DMS53 treated with DMSO at 0.1 percent for 48 hours (cell line): ENCODE measurements around the gene ARID1A.
"Not testable (repeated sequence)": the region's sequence is repeated elsewhere in the genome, so short reads cannot be mapped to it uniquely, and the experiment has no call there.

Experiments
- DNase-seq: peaks from one replicate; lab custom pipeline; 2025; ENCODE audit not compliant: unreplicated experiment; lab: John Stamatoyannopoulos, UW

ARID1A gene

DNA sequence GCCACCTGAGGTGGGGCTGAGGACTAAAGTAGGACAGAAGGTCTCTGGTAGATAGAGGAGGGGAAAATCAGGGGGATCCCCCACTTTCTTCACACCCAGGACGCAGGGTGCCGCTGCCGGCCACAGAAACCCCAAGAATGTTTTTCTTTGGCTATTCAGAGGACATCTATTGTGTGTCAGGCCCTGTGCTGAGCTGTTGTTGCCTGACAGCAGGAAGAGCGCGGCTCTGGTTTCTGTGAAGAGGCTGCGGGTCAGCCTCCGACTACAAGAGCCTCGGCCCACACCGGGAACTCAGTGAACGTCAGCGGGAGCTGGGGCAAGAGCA, 91.5 kb downstream of the ARID1A start:
- DNase-seq: peak; percentile 73

DNA sequence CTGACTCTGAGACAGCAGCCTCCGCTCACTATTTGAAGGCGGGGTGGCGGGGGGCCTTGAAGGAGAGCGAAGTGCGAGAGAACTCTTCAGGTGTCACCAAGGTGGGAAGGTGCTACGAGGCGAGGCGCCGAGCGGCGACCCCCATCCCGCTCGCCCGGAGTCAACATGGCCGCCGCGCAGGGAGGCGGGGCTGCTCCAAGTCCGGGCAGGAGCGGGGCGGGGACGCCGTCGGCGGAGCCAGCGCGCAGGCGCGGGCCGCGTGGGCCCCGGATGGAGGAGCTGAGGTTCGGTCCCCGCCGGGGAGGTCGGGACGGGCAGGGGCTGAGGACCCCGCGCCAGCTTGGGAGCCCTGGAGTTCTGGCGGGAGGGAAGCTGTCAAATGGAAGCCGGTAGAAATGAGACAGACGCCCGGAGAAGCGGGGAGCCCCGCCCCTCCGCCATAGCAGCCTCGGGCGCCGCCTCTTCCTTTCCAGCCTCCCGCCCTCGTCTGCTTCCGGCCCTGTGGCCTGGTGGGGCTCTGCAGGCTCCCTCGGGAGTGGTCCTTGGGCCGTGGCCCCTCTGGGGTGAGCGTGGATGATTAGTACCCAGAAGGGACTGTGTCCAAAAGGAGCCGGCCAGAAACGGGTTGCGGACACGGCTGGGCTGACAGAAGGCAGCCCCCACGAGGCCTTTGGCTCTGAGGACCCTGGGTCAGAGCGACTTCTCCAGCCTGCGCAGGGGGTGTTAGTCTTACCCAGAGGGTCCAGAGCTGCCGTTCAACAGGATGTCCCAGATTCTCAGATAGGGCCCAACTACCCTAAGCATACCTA, 92.1 kb downstream of the ARID1A start, which contains the start of gene PIGV:
Gene PIGV (plus strand): TSS at position 245 of the 809 bp plus-strand sequence. CDS start 2,866 bp downstream, outside the sequence.
- peak; percentile 73 for DNase-seq

DNA sequence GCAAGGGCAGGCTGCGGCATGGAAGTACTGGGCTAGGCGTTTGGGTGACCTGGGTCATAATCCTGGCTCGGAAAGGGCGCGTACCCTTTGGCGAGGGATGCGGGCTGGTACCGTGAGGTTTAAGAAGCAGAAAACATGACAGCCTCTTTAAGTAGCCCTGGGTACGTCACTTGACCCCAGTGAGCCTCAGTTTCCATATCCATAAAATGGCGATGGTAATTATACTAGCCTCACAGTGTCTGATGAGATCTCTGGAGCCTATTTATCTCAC, 92.6 kb downstream of the ARID1A start:
- no peak for DNase-seq

DNA sequence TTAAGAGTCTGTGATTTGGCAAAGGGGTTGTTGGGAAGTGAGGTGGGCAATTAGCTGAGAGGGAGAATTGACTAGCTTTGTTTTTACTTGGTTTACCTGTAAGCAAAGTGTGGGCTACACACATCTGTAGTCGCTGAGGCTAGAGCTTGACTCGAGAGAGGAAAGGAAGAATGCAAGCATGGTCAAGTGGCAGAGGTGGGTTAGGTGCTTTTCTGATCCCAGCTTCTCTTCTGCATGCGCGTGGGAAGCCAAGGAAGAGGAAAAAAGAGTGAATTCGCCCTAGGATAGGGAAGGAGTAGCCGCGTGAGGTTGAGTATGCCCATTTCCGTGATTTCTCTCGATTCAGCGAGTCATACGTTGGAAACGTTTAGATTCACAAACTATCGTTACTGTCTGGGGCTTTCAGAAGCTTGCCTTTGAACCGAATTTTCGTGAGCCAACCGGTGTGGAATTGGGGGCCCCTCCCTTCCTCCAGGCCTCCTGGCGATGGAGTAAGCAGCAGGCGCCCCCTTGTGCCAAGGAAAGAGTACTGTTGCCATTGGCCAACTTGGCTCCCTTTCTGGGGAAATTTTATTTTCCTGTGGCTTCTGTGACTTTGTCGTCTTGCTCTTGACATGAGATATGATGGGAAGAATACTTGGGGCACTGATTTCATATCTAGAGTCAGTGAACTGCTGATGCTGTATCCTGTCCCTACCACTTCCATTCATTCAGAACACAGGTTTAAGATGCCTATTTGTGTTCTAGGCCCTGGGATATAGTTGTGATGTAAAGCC, 93.2 kb downstream of the ARID1A start:
- DNase-seq: peak; percentile 72

DNA sequence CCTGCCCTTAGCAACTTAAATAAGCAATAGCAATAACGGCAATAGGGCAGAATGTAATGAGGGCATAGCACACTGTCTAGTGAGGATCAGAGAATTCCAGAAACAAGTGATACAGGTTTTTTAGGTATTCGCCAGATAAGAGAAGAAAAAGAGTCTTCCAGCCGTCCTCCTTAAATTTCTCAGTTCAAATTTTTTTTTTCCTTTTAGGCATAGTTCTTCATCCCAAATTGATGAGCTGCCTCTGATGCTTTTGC, 93.7 kb downstream of the ARID1A start:
- DNase-seq: no peak

DNA sequence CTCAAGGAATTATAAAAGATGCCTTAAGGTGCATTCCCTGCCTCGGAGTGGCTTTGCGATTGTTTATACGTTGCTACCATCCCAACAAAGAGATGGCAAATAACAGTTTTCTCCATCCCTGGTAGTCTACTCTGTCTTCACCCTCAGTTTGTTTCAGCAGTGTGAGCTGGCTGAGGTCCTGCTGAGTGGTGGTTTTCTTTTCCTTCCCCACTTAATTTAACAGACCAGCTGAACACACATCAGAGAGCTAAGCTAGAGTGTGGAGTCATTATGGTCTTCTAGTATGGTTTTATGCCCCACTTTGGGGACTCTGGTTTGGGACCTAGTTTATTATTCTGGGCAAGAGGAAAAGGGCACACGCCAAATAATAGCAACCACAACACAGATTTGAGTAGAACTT, 94.1 kb downstream of the ARID1A start:
- DNase-seq: no peak

DNA sequence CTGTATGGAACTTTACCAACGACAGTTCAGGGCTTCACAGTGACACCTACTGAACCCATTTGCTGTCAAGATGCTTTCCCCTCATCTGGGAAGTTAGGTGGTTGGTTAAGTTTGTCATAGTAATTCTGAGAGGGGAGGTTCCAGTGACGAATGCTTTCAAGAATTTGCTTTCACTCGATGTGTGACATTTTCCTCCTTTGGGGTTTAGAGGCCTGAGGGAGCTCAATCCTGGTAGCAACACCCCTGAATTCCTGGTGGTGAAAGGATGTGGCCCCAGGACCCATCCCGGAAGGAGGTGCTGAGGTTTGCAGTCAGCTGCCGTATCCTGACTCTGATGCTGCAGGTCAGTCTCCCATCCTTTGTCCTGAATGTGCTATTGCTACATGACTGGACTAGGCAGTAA, 94.7 kb downstream of the ARID1A start:
- DNase-seq: no peak

DNA sequence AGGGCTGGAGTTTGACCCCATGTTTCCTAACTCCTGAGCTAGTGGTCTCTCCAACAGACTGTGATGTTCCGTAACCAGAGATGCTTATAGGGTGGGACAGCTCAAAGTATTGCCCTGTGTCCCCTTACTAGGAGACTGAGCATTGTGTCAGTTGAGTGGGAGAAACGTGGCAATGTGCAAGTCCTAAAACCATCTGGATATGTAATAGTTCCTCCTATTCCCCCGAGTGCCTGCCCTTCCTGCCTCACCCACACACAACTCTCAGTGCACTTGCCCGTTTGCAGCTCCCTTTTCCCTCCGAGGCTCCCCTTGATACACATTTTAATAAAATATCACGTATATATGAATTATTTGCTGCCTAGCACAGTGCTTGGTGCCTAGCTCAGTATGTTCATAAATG, 95.3 kb downstream of the ARID1A start:
- no peak for DNase-seq

DNA sequence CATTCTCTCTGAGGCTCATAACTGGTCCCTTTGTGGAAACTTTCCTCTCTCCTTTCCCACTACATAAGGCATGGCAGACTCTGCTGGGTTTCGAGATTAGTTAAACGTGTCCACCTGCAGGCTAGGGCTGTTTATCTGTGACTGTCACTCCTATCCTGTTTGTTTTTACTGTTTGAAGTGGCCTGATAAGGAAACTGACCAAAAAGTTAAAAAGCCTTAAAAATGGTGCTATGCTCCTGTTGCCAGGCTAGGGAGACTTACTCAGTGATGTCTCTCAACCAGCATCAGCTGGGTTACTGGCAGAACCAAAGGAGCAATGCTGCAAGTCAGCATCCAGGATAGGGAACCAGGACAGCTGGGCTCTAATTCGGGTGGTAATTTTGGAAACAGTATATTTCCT, 95.8 kb downstream of the ARID1A start:
- DNase-seq: no peak

DNA sequence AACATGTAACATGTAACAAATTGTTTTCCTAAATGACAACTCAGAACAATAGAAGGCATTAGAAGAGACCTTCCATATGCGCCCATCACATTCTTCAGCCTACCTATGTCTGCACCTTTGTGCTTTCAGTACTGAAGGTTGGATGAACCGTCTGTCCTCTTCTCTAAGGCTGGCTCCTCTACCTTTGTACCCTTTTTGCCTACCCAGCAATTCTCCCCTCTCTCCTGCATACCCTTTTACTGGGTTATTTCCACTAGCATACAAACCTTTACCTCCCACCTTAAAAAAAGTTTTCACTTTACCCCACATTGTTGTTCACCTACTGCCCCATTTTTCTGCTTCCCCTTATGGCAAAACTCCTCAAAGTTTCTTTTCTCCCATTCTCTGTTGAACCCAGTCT, 97.1 kb downstream of the ARID1A start:
- DNase-seq: no peak

DNA sequence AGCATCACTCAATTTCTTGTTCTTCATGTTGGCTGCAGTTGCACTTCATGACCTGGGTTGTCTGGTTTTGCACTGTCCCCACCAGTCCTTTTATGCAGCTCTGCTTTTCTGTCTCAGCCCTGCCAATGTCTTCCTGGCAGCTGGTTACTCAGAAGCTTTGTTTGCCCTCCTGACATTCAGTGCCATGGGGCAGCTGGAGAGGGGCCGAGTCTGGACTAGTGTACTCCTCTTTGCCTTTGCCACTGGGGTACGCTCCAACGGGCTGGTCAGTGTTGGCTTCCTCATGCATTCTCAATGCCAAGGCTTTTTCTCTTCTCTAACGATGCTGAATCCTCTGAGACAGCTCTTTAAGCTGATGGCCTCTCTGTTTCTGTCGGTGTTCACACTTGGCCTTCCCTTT, 98.6 kb downstream of the ARID1A start:
- DNase-seq: no peak

DNA sequence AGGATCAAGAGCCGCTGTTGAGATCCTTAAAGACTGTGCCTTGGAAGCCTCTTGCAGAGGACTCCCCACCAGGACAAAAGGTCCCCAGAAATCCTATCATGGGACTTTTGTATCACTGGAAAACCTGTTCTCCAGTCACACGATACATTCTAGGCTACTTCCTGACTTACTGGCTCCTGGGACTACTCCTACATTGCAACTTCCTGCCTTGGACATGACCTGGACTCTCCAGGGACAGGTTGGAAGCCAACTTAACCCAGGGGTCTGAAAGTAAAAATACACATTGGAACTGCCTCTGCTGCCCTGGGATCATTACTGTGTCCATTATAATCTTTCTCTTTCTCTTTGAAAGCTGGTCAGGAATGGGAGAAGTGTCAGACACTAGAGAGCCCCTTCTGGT, 101.8 kb downstream of the ARID1A start:
- no peak for DNase-seq

DNA sequence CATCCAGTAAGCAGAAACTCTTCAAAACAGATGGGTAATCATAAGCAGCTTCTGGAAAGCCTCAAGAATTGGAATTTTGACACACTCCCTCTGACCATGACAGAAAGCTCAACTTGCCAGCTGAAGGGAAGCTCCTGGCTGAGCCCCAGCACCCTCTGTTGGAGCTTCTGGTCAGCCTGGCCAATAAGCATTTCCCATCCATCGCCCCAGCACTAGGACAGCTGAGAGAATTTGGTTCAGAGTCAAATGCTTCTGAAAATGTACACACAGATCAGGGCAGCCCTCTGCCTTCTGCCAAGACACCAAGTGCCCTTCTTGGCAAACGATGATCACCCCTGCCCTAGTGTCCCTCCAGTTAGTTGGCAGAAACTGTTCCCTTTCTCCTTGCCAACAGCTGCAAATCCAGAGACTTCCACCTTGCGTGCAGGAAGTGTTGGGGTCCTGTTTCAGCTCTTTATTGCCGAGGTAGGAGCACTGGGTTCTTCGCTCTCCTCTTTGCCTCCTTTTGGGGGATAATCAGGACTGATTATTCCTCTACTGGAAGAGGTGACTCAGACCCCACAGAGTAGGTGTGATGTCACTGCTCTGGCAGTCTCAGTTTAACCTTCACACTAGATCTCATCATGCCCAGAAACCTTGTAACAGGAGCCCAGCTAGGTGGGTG, 103.8 kb downstream of the ARID1A start:
- no peak for DNase-seq

DNA sequence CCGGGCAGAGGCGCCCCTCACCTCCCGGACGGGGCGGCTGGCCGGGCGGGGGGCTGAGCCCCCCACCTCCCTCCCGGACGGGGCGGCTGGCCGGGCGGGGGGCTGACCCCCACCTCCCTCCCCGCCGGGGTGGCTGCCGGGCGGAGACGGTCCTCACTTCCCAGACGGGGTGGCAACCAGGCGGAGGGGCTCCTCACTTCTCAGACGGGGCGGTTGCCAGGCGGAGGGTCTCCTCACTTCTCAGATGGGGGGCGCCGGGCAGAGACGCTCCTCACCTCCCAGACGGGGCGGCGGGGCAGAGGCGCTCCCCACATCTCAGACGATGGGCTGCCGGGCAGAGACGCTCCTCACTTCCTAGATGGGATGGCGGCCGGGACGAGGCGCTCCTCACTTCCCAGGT, 108.1 kb downstream of the ARID1A start:
- DNase-seq: not testable (repeated sequence)

DNA sequence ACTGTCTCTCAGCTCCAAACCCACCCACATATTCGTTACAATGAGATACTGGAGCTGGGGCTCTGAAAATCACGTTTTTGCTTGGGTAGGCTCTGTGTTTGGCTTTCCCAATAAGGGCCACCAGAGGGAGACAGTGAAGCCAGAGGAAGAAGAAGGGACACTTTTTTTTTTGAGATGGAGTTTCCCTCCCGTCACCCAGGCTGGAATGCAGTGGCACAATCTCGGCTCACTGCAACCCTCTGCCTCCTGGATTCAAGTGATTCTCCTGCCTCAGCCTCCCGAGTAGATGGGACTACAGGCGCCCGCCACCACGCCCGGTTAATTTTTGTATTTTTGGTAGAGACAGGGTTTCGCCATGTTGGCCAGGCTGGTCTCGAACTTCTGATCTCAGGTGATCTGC, 114.3 kb downstream of the ARID1A start:
- DNase-seq: peak; percentile 65

DNA sequence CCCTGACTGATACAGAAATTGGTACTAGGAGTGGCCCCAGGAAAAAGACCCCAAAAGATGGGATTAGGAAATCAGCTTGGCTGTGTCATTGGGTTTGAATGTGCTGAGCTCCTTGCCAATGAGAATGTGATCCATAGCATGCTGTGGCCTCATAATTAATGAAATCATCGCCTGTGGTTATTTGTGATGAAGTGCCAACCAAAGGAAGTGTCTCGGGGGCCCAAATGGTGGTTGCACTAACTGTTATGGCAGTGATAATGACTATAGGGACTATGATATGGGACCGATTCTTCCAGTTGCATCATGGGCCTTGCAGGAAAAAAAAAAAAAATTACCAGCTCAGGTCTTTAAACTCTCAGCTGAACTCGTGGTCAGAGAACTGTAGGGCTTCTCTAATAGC, 115.2 kb downstream of the ARID1A start:
- DNase-seq: no peak

DNA sequence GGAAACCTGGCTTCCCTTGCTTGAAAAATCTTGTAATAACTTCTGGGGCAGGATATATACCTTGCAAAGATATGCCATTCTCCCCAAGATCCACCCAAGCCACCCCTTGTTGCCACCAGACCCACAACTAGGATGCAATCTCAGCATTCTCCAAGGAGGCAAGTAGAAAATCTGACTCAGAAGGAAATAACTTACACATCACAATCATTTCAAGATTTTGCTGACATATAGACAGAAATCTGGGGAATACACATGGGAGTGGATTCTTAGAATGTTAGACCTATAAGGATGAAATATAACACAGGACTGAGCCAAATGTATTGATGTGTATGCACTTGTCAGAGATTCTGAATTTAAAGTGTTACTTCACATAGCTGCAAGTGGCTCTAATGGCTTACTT, 115.9 kb downstream of the ARID1A start:
- DNase-seq: no peak

DNA sequence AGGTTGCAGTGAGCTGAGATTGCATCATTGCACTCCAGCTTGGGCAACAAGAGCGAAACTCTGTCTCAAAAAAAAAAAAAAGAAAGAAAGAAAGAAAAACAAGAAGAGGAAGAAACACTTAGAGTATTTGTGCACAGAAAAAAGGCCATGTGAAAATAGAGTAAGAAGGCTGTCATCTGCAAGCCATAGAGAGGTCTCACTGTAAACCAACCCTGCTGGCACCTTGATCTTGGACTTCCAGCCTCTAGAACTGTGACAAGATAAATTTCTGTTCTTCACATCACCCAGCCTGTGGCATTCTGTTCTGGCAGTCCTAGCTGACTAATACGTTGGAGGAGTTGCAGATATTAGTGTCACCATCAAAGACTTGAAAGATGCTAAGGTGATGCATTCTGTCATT, 118.6 kb downstream of the ARID1A start:
- no peak for DNase-seq

DNA sequence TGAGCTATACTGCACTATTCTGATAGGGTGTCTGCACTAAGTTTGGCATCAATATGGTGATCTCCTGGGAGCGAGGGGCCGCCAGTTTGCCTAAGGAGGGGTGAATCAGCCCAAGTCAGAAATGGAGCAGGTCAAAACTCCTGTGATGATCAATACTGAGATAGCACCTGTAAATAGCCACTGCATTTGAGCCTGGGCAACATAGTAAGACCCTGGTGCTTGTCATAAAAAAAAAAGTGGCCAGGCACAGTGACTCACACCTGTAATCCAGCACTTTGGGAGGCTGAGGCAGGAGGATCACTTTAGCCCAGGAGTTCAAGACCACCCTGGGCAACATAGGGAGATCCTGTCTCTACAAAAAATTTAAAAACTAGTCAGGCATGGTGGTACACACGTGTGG, 119.1 kb downstream of the ARID1A start:
- DNase-seq: no peak

DNA sequence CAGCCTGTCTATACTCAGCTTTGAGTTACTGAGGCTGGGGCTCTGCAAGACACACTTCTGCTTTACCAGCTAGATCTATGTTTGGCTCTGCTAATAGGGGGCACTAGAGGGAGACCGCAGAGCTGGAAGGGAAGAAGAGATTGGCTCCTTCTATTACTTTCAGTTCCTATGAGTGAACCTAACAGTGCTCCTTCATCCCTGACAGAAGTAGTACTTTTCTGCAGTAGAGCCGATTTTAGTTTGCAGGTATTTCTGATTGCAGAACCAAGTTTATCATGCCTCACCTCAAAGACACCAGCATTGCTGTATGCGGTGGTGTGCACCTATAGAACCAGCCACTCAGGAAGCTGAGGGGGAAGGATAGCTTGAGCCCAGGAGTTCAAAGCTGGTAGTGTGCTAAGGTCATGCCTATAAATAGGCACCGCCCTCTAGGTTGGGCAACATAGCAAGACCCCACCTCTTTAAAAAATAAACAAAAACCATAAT, 125.0 kb downstream of the ARID1A start:
- no peak for DNase-seq

DNA sequence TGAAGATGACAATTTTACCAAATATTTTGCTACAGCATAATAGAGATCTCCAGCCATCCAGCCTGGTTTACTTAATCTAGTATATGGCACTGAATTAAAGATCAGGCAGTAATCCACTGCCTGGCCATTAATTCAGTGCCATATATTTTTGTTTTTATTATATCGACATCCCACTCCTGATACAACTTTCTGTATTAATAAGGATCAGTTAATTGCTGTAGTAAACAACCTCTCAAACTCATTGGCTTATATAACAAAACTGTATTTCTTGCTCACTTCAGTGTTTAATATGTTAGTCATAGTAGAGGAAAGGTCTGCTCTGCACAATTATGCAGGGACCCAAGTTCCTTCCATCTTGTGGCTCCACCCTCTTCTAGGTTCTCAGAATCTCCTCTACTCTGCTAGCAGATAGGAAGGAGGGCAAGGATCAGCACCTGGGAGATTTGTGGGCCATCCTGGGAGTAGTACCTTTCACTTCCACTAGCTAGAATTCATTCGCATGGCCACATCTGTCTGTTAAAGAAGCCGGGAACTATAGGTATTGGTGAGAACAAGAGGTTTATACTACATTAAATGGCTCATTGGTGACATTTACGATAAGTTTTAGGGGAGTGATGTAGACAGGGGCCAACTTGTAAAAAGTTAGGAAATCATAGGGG, 127.1 kb downstream of the ARID1A start:
- no peak for DNase-seq

DNA sequence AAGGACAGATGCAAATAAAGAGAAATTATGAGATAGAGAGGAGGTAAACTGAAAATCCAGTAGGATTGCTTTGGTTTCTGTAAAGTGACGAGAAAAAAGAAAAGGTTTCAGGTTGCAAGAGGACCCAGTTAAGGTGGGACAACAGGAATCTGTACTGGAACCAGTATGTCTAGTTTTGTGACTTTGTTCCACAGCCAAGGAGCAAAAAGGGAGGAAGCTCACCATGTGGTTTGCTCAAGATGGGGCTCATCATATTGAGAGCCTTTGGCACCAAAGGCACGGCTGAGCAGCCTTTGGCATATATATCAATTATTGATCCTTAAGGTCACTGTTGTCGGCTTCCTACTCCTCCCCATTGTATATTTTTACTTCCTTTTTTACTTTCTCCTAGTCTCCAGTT, 128.9 kb downstream of the ARID1A start:
- DNase-seq: no peak
